ENCODE measurements around the gene SASH1. TPM values are rescaled to one million over a fixed set of nuclear protein-coding genes. Genes with fewer than 3 reads are reported as not detected.

The SASH1 gene
- total RNA-seq, 1 experiment from 2014 or later: 27.4 TPM

- H3K27me3 Mint-ChIP-seq (ENCODE audit: low read depth): no peaks in the 10 kb centered on the region
- no peaks in the 10 kb centered on the region for H3K36me3 Mint-ChIP-seq
- POLR2A ChIA-PET: no interaction called here
- TF ChIP-seq JAZF1 (CRISPR knock-in tag; IDR thresholded peaks at IDR 0.05): no peak
- TF ChIP-seq ZNF317 (CRISPR knock-in tag; IDR thresholded peaks at IDR 0.05; ENCODE audit: borderline replicate concordance, low read depth): no peak
- TF ChIP-seq ARID4B (CRISPR knock-in tag; IDR thresholded peaks at IDR 0.05; ENCODE audit: borderline replicate concordance): no peak
- no peak for TF ChIP-seq RORB (CRISPR knock-in tag; IDR thresholded peaks at IDR 0.05)
- TF ChIP-seq TEAD1 (CRISPR knock-in tag; IDR thresholded peaks at IDR 0.05): no peak
- no peak for TF ChIP-seq SP1 (CRISPR knock-in tag; conservative IDR thresholded peaks at IDR 0.05)
- no peak for TF ChIP-seq GRHL2 (CRISPR knock-in tag; IDR thresholded peaks at IDR 0.05; ENCODE audit: insufficient replicate concordance, severe bottlenecking)
- no peak for TF ChIP-seq ZNF219 (CRISPR knock-in tag; IDR thresholded peaks at IDR 0.05; ENCODE audit: borderline replicate concordance)
- no peak for TF ChIP-seq USF2 (CRISPR knock-in tag; IDR thresholded peaks at IDR 0.05)
- TF ChIP-seq STAT6 (CRISPR knock-in tag; conservative IDR thresholded peaks at IDR 0.05; ENCODE audit: low read depth): no peak
- no peak for TF ChIP-seq ZBTB21 (CRISPR knock-in tag; IDR thresholded peaks at IDR 0.05; ENCODE audit: borderline replicate concordance)
- no peak for TF ChIP-seq FOXK1 (CRISPR knock-in tag; IDR thresholded peaks at IDR 0.05)
- no peak for TF ChIP-seq ETV6 (CRISPR knock-in tag; IDR thresholded peaks at IDR 0.05)
- TF ChIP-seq ZBTB43 (CRISPR knock-in tag; IDR thresholded peaks at IDR 0.05): no peak
- TF ChIP-seq MYBL2 (CRISPR knock-in tag; IDR thresholded peaks at IDR 0.05): no peak
- no peak for TF ChIP-seq RELA (CRISPR knock-in tag; IDR thresholded peaks at IDR 0.05; ENCODE audit: borderline replicate concordance)
- no peak for TF ChIP-seq E2F1 (CRISPR knock-in tag; IDR thresholded peaks at IDR 0.05)
- no peak for TF ChIP-seq MLX (CRISPR knock-in tag; IDR thresholded peaks at IDR 0.05)
- TF ChIP-seq ERG (CRISPR knock-in tag; IDR thresholded peaks at IDR 0.05): no peak
- no peak for TF ChIP-seq ZSCAN18 (CRISPR knock-in tag; IDR thresholded peaks at IDR 0.05)
- H3K4me3 Mint-ChIP-seq: no peak overlapping the region
- no peaks in the 10 kb centered on the region for H3K4me1 Mint-ChIP-seq
- ATAC-seq (no peak), DNase-seq (ENCODE audit: low spot score) (no peak)
- H3K27ac Mint-ChIP-seq: no peak overlapping the region
- CTCF ChIA-PET: no interaction called here
- no peaks in the 10 kb centered on the region for H3K9me3 Mint-ChIP-seq
These were observed 17.1 kb upstream of the SASH1 start for GRCh38 chr6:148325316-148326068.

Data from WTC11 (cell line).